K562 (cell line): ENCODE results near the gene LENEP. TPM values are rescaled to one million over a fixed set of nuclear protein-coding genes. Genes with fewer than 3 reads are reported as not detected.

ENCODE experiments used
- ATAC-seq: fragments of 200-7000 bp; cut with Tn5 transposase; 3 replicates; pipeline ENCODE4 v1.9.1; 2020; ENCODE audit warnings: moderate library complexity
- BruUV-seq: library from RNA; stranded (reverse); fragments of 400-500 nt; replicated peaks from 2 replicates; lab custom pipeline; 2021; lab: Mats Ljungman, UMichigan
- CTCF ChIA-PET: fragments of 300-600 bp; formaldehyde crosslinking; extraction: SDS; loops from one replicate; lab custom pipeline; 2021; ENCODE audit warnings: low intra/inter-chr PET ratio; lab: Yijun Ruan, JAX
- POLR2A ChIA-PET: fragments of 300-600, 350-650 bp; sonication (Branson Sonifier 250); formaldehyde crosslinking; extraction: SDS; loops from one replicate; lab custom pipeline; 2021; ENCODE audit warnings: antibody characterized with exemption, inconsistent platforms; lab: Yijun Ruan, JAX
- DNase-seq, 4 experiments: peaks; one replicate each; pipeline versions ENCODE4 v3.0.0 to v3.0.0-alpha.2; 2011 to 2018; ENCODE audit warnings: low spot score in 3 of 4, mixed read lengths in 3 of 4; ENCODE audit errors: extremely low read depth in 1 of 4
- FAIRE-seq: peaks from 2 replicates; lab custom pipeline; 2011; peaks lifted over from hg19 to GRCh38; lab: Jason Lieb, UNC
- H2AFZ ChIP-seq: 2 replicates; pipeline ENCODE4 v1.6.0; 2011; ENCODE audit warnings: low read depth, low read length, control low read depth, inconsistent platforms
- H3K27ac ChIP-seq: fragments of 200-600 bp; 3 replicates; pipeline ENCODE4 v1.8.0; 2011; ENCODE audit warnings: low read depth, mild to moderate bottlenecking, control low read depth, inconsistent platforms, low read length, moderate library complexity, mixed read lengths; ENCODE audit errors: extremely low read depth
- H3K27me3 ChIP-seq, 2 experiments: fragments of 300-600 bp in 1 of 2; 2 replicates in 1 of 2; 3 replicates in 1 of 2; pipeline versions ENCODE4 v1.6.0 to v1.8.0; 2011; ENCODE audit warnings: inconsistent platforms in 2 of 2, low read length in 2 of 2, mild to moderate bottlenecking in 1 of 2, mixed read lengths in 1 of 2, moderate library complexity in 1 of 2; ENCODE audit not compliant: control insufficient read depth in 2 of 2, insufficient read depth in 2 of 2
- H3K36me3 ChIP-seq: fragments of 300-600 bp; 3 replicates; pipeline ENCODE4 v1.8.0; 2011; ENCODE audit warnings: mild to moderate bottlenecking, low read length, inconsistent platforms; ENCODE audit not compliant: control insufficient read depth, insufficient read depth
- H3K4me1 ChIP-seq, 2 experiments: fragments of 200-600 bp in 1 of 2; replicated peaks in 1 of 2; 2 replicates in 1 of 2; 3 replicates in 1 of 2; pipeline versions ENCODE4 v1.5.1 to v1.8.0; 2011; ENCODE audit warnings: inconsistent platforms in 2 of 2, low read length in 2 of 2, mild to moderate bottlenecking in 1 of 2, mixed read lengths in 1 of 2, moderate library complexity in 1 of 2; ENCODE audit not compliant: control insufficient read depth in 2 of 2, insufficient read depth in 2 of 2
- H3K4me2 ChIP-seq: 2 replicates; pipeline ENCODE4 v1.6.1; 2011; ENCODE audit warnings: low read length, control low read depth, inconsistent platforms, mixed read lengths; ENCODE audit not compliant: insufficient read depth
- H3K4me3 ChIP-seq: fragments of 200-600 bp; sonication (generic), shearing (Covaris generic); 2 replicates; pipeline ENCODE4 v1.5.1; 2016; ENCODE audit warnings: control low read depth, inconsistent platforms
- H3K79me2 ChIP-seq: fragments of 200-600 bp; 3 replicates; pipeline ENCODE4 v1.8.0; 2011; ENCODE audit warnings: low read length, inconsistent platforms; ENCODE audit not compliant: control insufficient read depth, insufficient read depth
- H3K9ac ChIP-seq, 2 experiments: 2 replicates each; pipeline versions ENCODE4 v1.6.0 to v1.6.1; 2011; ENCODE audit warnings: low read depth in 2 of 2, low read length in 2 of 2, control low read depth in 1 of 2, inconsistent platforms in 1 of 2, mild to moderate bottlenecking in 1 of 2, mixed read lengths in 1 of 2; ENCODE audit not compliant: insufficient read depth in 1 of 2
- H3K9me1 ChIP-seq: one replicate; pipeline ENCODE4 v1.6.0; 2011; ENCODE audit warnings: inconsistent platforms, mild to moderate bottlenecking, low read length, moderate library complexity; ENCODE audit not compliant: control insufficient read depth, insufficient read depth
- H3K9me3 ChIP-seq: replicated peaks from 2 replicates; pipeline ENCODE4 v1.5.1; 2011; ENCODE audit warnings: low read depth, low read length, inconsistent platforms; ENCODE audit not compliant: control insufficient read depth, insufficient read depth
- H4K20me1 ChIP-seq: replicated peaks from 2 replicates; pipeline ENCODE4 v1.6.1; 2011; ENCODE audit warnings: low read length, inconsistent platforms, mixed read lengths; ENCODE audit not compliant: control insufficient read depth, insufficient read depth
- CC2D1A ChIP-seq: fragments of 450-650 bp; IDR thresholded peaks from 2 replicates; pipeline ENCODE4 v1.6.1; 2017; ENCODE audit warnings: mild to moderate bottlenecking
- CCNT2 ChIP-seq: IDR thresholded peaks from 2 replicates; pipeline ENCODE4 v1.6.1; 2011; ENCODE audit warnings: borderline replicate concordance, low read depth, mild to moderate bottlenecking, moderate library complexity, mixed read lengths, low read length; ENCODE audit not compliant: insufficient read length; ENCODE audit errors: extremely low read depth
- CHD1 ChIP-seq: fragments of 200-600 bp; sonication (generic); IDR thresholded peaks from one replicate; pipeline ENCODE4 v1.6.1; 2012; ENCODE audit warnings: mild to moderate bottlenecking, moderate library complexity, low read length, inconsistent platforms
- JUNB ChIP-seq: fragments of 450-650 bp; formaldehyde crosslinking; conservative IDR thresholded peaks from 2 replicates; pipeline ENCODE4 v1.4.0; 2020; ENCODE audit warnings: mild to moderate bottlenecking
- MTA1 ChIP-seq: fragments of 450-650 bp; IDR thresholded peaks from 2 replicates; pipeline ENCODE4 v1.6.1; 2017; ENCODE audit warnings: borderline replicate concordance
- NONO ChIP-seq, 2 experiments: fragments of 200-400 bp in 1 of 2; fragments of 450-650 bp in 1 of 2; formaldehyde crosslinking in 1 of 2; IDR thresholded peaks; 2 replicates each; pipeline ENCODE4 v1.6.1; 2017; ENCODE audit warnings: low read depth in 2 of 2, mild to moderate bottlenecking in 2 of 2, moderate library complexity in 2 of 2, low read length in 1 of 2
- PHB ChIP-seq: fragments of 250-450 bp; sonication (Bioruptor Pico); IDR thresholded peaks from 2 replicates; pipeline ENCODE4 v1.5.0; 2021
- RB1 ChIP-seq: fragments of 450-650 bp; IDR thresholded peaks from 2 replicates; pipeline ENCODE4 v1.6.1; 2017; ENCODE audit warnings: low read depth, mild to moderate bottlenecking
- RBM14 ChIP-seq: fragments of 200-400 bp; formaldehyde crosslinking; IDR thresholded peaks from 2 replicates; pipeline ENCODE4 v1.6.1; 2018; ENCODE audit warnings: low read depth, mild to moderate bottlenecking, low read length, moderate library complexity, borderline replicate concordance; ENCODE audit not compliant: insufficient read depth
- RBM17 ChIP-seq: fragments of 200-400 bp; formaldehyde crosslinking; IDR thresholded peaks from 2 replicates; pipeline ENCODE4 v1.6.1; 2017; ENCODE audit warnings: low read depth, mild to moderate bottlenecking, low read length, borderline replicate concordance
- SMC3 ChIP-seq: conservative IDR thresholded peaks from 2 replicates; pipeline ENCODE4 v1.6.1; 2011; ENCODE audit warnings: low read depth, low read length, improper control_type of control experiment; ENCODE audit not compliant: insufficient read depth
- SRSF3 ChIP-seq: fragments of 200-400 bp; formaldehyde crosslinking; IDR thresholded peaks from 2 replicates; pipeline ENCODE4 v1.6.1; 2016; ENCODE audit warnings: mild to moderate bottlenecking, low read length, moderate library complexity; ENCODE audit not compliant: insufficient read depth
- YBX1 ChIP-seq: fragments of 450-650 bp; IDR thresholded peaks from 2 replicates; pipeline ENCODE4 v1.7.1; 2016; ENCODE audit warnings: mild to moderate bottlenecking
- ZFPM2 ChIP-seq: fragments of 250-450 bp; sonication (Bioruptor Pico); IDR thresholded peaks from 2 replicates; pipeline ENCODE4 v1.5.1; 2022; ENCODE audit warnings: mild to moderate bottlenecking
- ZKSCAN8 ChIP-seq: fragments of 200-800 bp; sonication (Bioruptor generic); IDR thresholded peaks from 2 replicates; pipeline ENCODE4 v1.6.1; 2016; ENCODE audit warnings: missing genetic modification characterization, missing compliant biosample characterization
- ZNF212 ChIP-seq: fragments of 450-650 bp; formaldehyde crosslinking; IDR thresholded peaks from 2 replicates; pipeline ENCODE4 v1.4.0; 2020; ENCODE audit warnings: mild to moderate bottlenecking
- ZNF316 ChIP-seq: fragments of 450-650 bp; IDR thresholded peaks from 2 replicates; pipeline ENCODE4 v1.6.1; 2016
- WGBS: fragments of 100-300 bp; shearing (Covaris generic); methylation state at CpG from one replicate; pipeline ENCODE4 v1.1.6; 2016; ENCODE audit warnings: low coverage, mixed read lengths; ENCODE audit not compliant: insufficient coverage; ENCODE audit errors: missing lambda C conversion rate; 5-methylcytosine and 5-hydroxymethylcytosine counted together
- in situ Hi-C: fragments of 300-500 bp; cut with MboI; formaldehyde crosslinking; loops from 4 replicates; pipeline ENCODE4 v1.15.0; 2018; ENCODE audit warnings: inconsistent platforms, mixed read lengths
- intact Hi-C: fragments of 100-400 bp; cut with micrococcal nuclease; formaldehyde crosslinking; loops from 2 replicates; pipeline ENCODE4 v1.14.2; 2022
- polyA plus RNA-seq, 8 experiments: library from polyadenylated mRNA; depleted of rRNA in 4 of 8; stranded (reverse) in 5 of 8; unstranded in 3 of 8; fragments of >200 nt; fragmentation: Nextera tagmentation in 2 of 8; fragmentation: Illumina TruSeq in 1 of 8; extraction: Ambion mirVana in 2 of 8; extraction: Trizol in 1 of 8; gene quantifications; 2 replicates each; pipeline versions ENCODE4 v1.2.1 to v1.2.3, GENCODE V29; 2011 to 2014; ENCODE audit warnings: inconsistent platforms in 1 of 8, missing spikeins in 1 of 8
- total RNA-seq, 7 experiments: library from RNA; depleted of rRNA in 6 of 7; stranded (reverse); fragments of >200 nt in 6 of 7; fragmentation: Illumina TruSeq in 2 of 7; extraction: Trizol in 2 of 7; gene quantifications; 2 replicates each; pipeline versions ENCODE4 v1.2.1 to v1.2.3, GENCODE V29; 2011 to 2021; ENCODE audit warnings: low replicate concordance in 1 of 7
- TF ChIP-seq, protein P1 (sequence below): fragments of 450-650 bp; formaldehyde crosslinking; IDR thresholded peaks from 2 replicates; pipeline ENCODE4 v1.4.0; 2020; ENCODE audit warnings: mild to moderate bottlenecking, moderate library complexity
- TF ChIP-seq, protein P2 (sequence below): fragments of 450-650 bp; IDR thresholded peaks from 2 replicates; pipeline ENCODE4 v1.6.1; 2016; ENCODE audit warnings: low read depth, mild to moderate bottlenecking, moderate library complexity

The LENEP gene
- total and polyA plus RNA-seq, 9 of the 15 experiments (the other 6 are each of a cell fraction or from before 2014, with no cell fraction given), result 0.23 to 0.87 (median 0.67) TPM; not detected in 5

GRCh38 chr1:154961207-154962155 is 31.9 kb upstream of the LENEP start, which contains the start of gene PYGO2:
PYGO2 (minus strand) TSS chr1:154961782; CDS start chr1:154961576, 206 bp downstream.
- no TSS peak for BruUV-seq
- peak within 1 kb of the TSS; percentile 99 for H3K27ac ChIP-seq
- H2AFZ ChIP-seq, result peak within 1 kb of the TSS; percentile 98
- no peaks in the 10 kb centered on the region for H3K27me3 ChIP-seq
- peaks cover 36% of the 10 kb centered on the region for H3K79me2 ChIP-seq
- H3K4me2 ChIP-seq, result peak within 1 kb of the TSS; percentile 90
- DNase-seq, result peak; percentile 90 to 93 (median 92)
- peaks cover 57% of the 10 kb centered on the region; the same call in 2 of the 3 replicates for H3K36me3 ChIP-seq
- peak within 1 kb of the TSS; percentile 97 to 99 for H3K9ac ChIP-seq
- H3K9me3 ChIP-seq, result no peaks in the 10 kb centered on the region
- H3K4me3 ChIP-seq, result peak within 1 kb of the TSS; percentile 91
- intact Hi-C loops, result loop anchor here (2.0 to 5.0 kb wide), 3 partner anchors 39 to 121 kb away; no protein-coding TSS in a partner anchor
- peak; percentile 52 for FAIRE-seq
- WGBS, result under 1% methylated on average over 80 of the region's 93 CpGs
- H3K9me1 ChIP-seq, result no peaks in the 10 kb centered on the region
- CTCF ChIA-PET, result interaction anchor here (0.5 to 2.7 kb wide), 8 partner anchors 35 to 402 kb away, joined by 3 to 28 read pairs (median 4); no protein-coding TSS in a partner anchor
- no peaks in the 10 kb centered on the region for H4K20me1 ChIP-seq
- POLR2A ChIA-PET, result interaction anchor here (0.6 to 7.0 kb wide), 11 partner anchors 9 to 348 kb away, joined by 3 to 80 read pairs (median 4); partner anchors contain the start of genes CKS1B, PMVK and SHC1
- peaks cover 27 to 55% of the 10 kb centered on the region in 2 experiments for H3K4me1 ChIP-seq
- in situ Hi-C loops, result no loop called here
- peak; percentile 91 for ATAC-seq
- TF ChIP-seq ZFPM2 (CRISPR knock-in tag) (peak; percentile 86), SMC3 (no peak; the same call in 1 of the 2 replicates), ZNF316 (no peak), RBM14 (no peak), CC2D1A (no peak), RB1 (peak; percentile 90), MTA1 (0 out of 2 replicates have a peak, but pooled peaks have one; percentile 36), ZKSCAN8 (CRISPR knock-in tag) (no peak), CHD1 (no peak), CCNT2 (peak; percentile 93), ZNF212 (CRISPR knock-in tag) (0 out of 2 replicates have a peak, but pooled peaks have one; percentile 22), RBM17 (no peak), SRSF3 (no peak), NONO (IDR thresholded peaks at IDR 0.05; ENCODE audit: low read depth in 2 of 2, low read length in 1 of 2) (peak in 1 of 2 experiments; percentile 99; a peak in 3 of 4 replicates), YBX1 (no peak), JUNB (CRISPR knock-in tag) (no peak), PHB (peak; percentile 18)
- TF ChIP-seq, protein P1, sequence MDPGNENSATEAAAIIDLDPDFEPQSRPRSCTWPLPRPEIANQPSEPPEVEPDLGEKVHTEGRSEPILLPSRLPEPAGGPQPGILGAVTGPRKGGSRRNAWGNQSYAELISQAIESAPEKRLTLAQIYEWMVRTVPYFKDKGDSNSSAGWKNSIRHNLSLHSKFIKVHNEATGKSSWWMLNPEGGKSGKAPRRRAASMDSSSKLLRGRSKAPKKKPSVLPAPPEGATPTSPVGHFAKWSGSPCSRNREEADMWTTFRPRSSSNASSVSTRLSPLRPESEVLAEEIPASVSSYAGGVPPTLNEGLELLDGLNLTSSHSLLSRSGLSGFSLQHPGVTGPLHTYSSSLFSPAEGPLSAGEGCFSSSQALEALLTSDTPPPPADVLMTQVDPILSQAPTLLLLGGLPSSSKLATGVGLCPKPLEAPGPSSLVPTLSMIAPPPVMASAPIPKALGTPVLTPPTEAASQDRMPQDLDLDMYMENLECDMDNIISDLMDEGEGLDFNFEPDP (CRISPR knock-in tag), result peak; percentile 64; the same call in 1 of the 2 replicates
- TF ChIP-seq, protein P2, sequence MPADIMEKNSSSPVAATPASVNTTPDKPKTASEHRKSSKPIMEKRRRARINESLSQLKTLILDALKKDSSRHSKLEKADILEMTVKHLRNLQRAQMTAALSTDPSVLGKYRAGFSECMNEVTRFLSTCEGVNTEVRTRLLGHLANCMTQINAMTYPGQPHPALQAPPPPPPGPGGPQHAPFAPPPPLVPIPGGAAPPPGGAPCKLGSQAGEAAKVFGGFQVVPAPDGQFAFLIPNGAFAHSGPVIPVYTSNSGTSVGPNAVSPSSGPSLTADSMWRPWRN, result no peak
